ENCODE results near the gene GRIK4.

GRIK4 gene

DNA sequence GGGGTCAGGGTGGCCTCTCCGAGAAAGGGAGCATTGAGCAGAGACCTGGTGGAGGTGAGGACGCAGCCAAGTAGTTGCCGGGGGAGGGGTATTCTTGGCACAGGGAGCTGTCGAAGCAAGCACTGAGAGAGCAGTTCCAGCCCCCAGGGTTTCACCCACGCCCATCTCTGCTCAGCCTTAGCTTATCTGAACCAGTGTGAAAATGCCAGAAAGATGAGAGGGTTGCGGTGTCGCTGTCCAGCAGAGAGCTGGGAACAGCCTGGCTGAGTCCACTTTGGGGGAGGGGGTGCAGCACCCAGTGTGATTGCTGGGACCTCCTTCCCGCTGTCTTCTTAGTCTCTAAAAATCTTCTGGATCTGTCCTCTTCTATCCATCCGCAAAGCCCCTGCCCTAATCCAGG, 389.1 kb downstream of the GRIK4 start:
- DNase-seq = no peak

DNA sequence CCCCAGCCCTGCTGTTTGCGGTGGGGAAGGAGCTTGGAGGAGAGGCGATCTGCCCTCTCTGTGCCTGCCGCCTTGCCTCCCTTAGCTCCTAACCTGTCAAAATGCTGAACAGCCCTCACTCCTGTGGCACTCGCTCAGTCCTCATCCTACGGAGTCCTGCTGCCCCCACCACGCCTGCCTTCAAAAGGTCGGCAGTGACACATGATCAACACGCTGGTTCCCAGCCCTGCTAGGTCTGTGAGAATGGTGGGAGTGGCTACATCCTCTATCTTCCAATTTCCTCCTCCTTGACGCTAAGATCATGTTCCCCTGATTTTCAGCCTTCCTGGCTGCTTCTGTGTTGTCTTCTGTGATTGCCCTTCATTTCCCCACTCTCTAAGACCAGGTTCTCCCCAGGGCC, 392.1 kb downstream of the GRIK4 start:
- DNase-seq = no peak

GRCh38 chr11:120904116-120904515, 392.6 kb downstream of the GRIK4 start:
- DNase-seq = no peak

DNA sequence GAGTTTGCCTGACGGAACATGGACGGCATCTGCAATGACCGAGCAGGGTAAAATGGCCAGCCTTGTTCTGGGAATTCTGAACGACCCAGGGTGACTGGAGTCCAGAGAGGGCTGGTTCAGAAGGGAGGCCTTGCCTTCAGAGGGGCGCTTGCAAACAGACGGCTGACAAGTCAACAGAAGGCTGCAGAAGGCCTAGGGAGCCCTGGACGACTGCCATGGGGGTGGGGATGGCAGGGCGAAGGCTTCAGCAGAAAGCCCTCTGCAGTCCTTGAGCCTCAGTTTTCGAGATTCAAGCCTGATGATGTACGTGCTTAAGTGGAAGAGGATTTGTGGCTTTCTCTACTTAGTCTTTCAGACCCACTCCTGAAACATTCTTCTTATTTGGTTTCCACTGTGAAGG, 395.2 kb downstream of the GRIK4 start:
- no peak for DNase-seq

GRCh38 chr11:120907971-120908370, 396.4 kb downstream of the GRIK4 start:
- no peak for DNase-seq

DNA sequence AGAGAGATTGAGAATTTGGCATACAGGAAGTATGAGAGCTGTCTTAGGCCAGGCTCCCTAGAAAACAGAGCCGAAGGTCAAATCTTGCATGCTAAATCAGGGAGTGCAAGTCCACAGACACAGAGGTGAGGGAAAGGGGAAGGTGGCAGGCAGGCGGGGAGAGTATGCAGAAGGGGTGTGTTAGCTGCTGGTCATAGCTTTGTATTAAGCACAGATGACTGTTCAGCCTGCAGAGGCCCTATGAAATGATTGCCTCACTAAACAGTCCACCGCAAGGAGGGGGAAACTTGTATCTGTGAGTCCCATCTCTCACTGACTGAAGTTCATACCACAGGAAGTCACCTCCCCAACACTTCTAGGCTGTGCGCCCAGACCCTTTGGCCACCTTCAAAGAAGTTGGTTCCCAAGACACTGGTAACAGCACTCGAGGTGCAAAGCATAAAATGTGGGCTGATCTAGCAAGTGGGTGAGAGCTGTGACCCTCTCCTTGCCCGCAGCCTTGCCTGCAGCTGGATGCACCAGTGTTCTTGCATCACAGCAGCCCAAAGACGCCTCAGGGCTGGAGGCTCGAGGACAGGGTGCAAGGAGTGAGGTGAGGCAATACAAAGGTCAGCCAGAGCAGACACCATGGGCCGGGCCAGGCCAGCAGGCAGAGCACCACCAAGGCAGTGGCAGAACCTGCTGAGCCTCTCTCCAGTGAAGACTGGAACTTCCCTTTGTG, 397.1 kb downstream of the GRIK4 start:
- no peak for DNase-seq

DNA sequence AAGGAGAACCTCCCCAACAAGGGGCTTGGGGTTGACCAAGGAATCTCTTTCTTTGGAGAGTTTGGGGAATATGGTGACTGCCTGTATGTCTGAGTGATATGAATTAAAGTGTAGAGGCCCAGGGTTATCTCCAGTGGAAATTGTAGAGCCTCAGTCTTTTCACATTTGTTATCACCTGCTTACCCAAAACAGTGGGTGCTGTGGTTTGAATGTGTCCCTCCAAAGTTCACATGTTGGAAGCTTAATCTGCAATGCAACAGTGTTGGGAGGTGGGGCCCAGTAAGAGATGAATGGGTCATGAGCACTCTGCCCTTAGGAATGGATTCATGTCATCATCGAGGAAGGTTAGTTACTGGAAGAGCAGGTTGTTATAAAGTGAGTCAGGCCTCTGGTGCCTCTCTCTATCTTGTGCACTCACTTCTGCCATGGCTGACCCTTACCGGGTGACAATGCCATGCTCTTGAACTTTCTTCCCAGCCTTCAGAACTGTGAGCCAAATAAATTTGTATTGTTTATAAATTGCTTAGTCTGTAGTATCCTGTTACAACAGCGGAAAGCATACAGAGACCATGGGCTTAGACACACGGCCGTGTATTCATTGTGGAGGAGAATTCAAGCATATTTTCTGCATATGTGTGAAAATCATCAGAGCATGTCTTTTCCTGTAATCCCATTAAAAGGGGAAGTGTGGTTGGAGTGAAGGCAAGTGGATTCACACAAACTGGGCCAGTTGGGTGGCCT, 398.3 kb downstream of the GRIK4 start:
- no peak for DNase-seq

GRCh38 chr11:120911943-120912342, 400.4 kb downstream of the GRIK4 start:
- DNase-seq = no peak

DNA sequence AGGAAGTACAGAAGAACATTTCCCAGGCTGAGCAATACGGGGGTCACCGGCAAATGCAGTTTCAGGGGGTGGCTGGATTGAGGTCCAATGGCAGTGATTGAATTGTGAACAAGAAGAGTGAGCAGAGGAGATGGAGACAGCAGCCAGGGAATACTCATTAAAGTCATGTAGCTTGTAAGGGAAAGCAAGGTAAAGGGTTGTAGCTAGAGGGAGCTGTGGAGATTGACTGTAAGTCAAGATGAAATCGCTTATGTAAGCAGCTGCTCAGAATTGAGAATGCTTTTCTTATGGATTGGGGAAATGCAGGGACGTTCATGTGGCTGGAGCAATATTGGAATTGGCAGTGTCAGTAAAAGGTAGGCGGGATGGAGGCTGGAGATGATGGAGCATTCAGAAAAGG, 401.0 kb downstream of the GRIK4 start:
- DNase-seq = no peak

DNA sequence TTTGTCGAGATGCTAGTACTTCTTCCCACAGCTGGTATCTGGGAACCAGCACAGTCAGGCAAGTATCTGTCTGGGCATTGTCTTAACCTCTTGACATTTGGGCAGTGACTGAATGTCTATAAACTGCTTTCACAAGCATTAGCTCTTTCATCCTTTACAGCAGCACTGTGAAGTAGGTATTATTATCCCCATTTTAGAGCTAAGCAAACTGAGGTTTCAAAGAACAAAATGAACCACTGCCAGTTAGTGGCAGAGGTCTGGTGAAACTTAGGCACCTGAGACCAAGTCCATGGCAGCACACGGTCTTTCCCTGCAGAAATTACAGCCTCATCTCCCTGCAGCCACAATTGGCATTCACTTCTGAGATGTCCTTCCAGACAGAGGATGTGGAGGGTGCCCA, 401.4 kb downstream of the GRIK4 start:
- no peak for DNase-seq

GRCh38 chr11:120914021-120914420, 402.5 kb downstream of the GRIK4 start:
- no peak for DNase-seq

GRCh38 chr11:120914601-120915000, 403.1 kb downstream of the GRIK4 start:
- no peak for DNase-seq

DNA sequence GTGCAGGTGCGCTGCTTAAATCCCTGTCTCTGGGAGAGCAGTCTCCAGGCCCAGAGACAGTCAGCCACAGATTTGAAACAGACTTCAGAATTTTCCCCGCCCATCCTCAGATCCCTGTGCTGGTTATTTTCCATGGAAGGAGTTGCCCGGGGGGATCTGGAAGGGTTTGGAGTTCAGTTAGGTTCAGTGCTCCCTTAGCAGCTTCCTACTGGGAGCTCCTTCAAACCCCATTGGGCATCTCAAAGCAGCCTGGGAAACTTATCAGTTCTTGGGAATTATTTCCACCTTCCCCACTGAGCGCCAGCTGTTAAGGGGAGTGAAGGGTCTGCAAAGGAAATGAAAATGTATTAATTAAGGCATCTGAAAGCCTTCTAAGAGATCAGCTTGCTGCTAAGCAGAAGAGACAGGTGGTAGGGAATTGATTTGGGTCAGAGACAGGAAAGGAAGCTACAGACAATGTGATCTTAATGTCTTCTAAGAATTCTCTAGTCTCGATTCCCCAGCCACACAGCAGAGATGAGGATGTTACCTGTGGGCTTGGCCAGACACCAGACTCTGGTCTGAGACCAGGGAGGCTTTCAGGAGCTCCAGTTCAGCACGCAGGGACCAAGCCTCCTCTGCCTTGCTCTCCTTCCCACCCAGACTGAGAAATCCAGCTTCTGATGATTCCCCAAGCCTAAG, 406.2 kb downstream of the GRIK4 start:
- no peak for DNase-seq

DNA sequence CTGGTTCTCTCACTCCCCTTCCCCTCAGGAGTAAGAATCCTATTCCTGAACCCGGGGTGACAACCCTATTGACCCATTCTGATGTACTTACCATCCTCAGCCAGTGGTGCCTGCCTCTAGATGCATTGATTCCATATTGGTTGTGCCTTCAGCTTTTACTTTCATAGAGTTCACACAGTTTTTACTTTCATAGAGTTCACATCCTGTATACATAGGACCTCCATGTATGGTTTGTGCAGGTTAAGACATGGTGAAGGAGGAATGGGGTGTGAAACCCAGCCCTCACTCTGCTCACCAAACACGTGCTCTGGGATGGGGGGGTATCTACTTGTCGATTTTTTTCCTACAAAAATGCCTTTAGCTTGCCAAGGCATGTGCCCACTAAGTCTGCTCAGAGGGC, 406.7 kb downstream of the GRIK4 start:
- no peak for DNase-seq

DNA sequence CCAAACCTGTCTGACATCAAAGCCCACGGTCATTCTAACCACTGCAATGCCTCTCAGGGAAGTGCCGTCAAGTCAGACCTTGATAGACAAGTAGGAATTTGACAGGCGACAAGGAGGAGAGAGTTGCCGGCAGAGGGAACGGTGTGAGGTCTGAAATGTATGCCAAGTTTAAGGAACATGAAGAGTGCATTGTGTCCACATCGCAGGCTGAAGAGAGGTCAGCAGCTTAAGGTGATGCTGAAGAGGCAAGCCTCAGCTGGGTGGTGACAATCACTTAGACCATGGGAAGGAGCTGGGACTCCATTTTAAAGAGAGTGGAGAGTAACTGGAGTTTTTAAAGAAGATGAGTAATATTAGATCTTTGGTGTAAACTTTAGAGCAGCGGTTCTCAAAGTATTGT, 407.5 kb downstream of the GRIK4 start:
- no peak for DNase-seq

DNA sequence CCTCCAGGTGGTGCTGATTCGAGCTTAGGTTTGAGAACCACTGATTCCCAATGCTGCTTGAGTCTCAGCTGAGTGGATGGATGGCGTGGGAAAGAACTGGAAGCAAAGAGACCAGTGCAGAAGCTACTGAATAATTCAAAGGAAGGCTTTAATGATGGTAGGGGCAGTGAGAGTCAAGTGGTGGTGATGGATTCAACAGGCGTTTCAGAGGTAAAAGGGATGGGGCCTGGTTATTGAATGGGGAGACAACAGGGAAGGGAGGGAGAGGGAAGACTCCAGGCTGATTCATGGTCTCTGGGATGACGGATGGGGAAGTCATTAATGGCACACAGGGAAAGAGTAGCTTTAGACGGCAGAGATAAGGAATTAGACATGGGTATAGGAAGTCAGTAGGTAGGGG, 408.0 kb downstream of the GRIK4 start:
- no peak for DNase-seq

GRCh38 chr11:120923866-120924508, 412.4 kb downstream of the GRIK4 start:
- no peak for DNase-seq

- no peak for DNase-seq
Observed at GRCh38 chr11:120925944-120926343, 414.4 kb downstream of the GRIK4 start.

DNA sequence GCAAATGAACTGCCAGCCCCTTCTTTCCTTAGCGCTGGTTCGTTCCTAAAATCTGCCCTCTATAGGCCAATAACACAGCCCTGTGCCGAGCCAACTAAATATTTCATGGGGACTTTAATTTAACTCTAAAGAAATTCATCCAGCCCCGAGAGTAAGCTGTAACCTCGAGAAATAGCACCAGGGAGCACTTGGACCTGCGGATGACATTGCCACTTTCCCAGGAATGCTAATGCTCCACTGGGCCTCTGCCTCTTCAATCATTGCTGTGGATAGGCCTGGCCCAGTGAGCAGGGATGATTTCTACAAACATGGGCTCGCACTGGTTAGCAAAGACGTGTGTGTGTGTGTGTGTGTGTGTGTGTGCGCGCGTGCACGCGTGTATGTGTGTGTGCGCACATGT, 417.1 kb downstream of the GRIK4 start:
- no peak for DNase-seq

GRCh38 chr11:120929090-120929489, 417.5 kb downstream of the GRIK4 start:
- DNase-seq = no peak

- peak; percentile 68 for DNase-seq
Observed at GRCh38 chr11:120929664-120930154, 418.2 kb downstream of the GRIK4 start.

DNA sequence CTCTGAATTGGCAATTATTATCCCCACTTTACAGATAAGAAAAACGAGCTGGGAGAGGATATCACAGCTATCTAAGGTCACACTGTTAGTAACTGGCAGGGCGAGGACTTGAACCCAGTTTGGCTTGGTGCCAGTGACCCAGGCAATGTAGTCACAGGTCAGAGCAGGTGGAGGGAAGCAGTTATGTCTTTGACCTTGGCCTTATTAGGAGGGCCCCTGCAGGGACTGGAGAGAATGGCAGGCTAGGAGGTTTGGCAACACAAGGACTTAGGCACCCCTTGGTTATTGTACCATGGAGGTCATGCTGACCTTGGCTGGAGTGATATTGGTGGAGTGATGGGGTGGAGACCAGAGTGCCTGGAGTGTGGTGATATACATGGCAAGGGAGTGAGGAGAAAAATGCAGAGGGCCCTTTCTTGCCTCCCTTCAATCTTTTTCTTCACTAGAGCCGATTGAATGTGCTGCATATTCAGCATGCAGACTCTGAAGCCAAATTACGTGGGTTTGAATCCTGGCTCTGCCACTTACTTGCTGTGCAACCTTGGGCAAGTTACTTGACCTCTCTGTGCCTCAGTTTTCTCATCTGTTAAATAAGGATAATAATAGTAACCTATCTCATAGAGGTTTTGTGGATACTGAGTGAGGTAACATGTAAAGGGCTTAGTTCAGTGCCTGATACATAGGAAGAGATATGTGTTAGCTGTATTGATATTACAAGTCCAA, 419.7 kb downstream of the GRIK4 start:
- no peak for DNase-seq
